DLD1 (cell line): ENCODE data around the gene ZNF664.

Experiments used
- in situ Hi-C: cut with HindIII; loops from 2 replicates; pipeline ENCODE4 v1.10.0; 2017; ENCODE audit warnings: low sequenced_read_pairs

The ZNF664 gene

GRCh38 chr12:124027753-124028554 is 54.9 kb downstream of the ZNF664 start:
- in situ Hi-C loops: no loop called here

- in situ Hi-C loops: no loop called here
These were observed 55.5 kb downstream of the ZNF664 start for GRCh38 chr12:124028555-124028925.

GRCh38 chr12:124030008-124030407 is 57.0 kb downstream of the ZNF664 start:
- in situ Hi-C loops: no loop called here

- in situ Hi-C loops: no loop called here
These were observed 57.5 kb downstream of the ZNF664 start for GRCh38 chr12:124030510-124030909.

GRCh38 chr12:124031058-124031457 is 58.0 kb downstream of the ZNF664 start:
- in situ Hi-C loops: no loop called here

- in situ Hi-C loops: no loop called here
These were observed 59.4 kb downstream of the ZNF664 start for GRCh38 chr12:124032265-124032886.

- in situ Hi-C loops: no loop called here
These were observed 60.8 kb downstream of the ZNF664 start for GRCh38 chr12:124033859-124034258.

GRCh38 chr12:124034297-124034696 is 61.3 kb downstream of the ZNF664 start:
- in situ Hi-C loops: no loop called here

- in situ Hi-C loops: no loop called here
These were observed 62.1 kb downstream of the ZNF664 start for GRCh38 chr12:124035163-124035562.

- in situ Hi-C loops: no loop called here
These were observed 63.2 kb downstream of the ZNF664 start for GRCh38 chr12:124036171-124036598.

GRCh38 chr12:124036657-124037109 is 63.7 kb downstream of the ZNF664 start:
- in situ Hi-C loops: no loop called here

- in situ Hi-C loops: no loop called here
These were observed 64.3 kb downstream of the ZNF664 start for GRCh38 chr12:124037331-124037730.

GRCh38 chr12:124039276-124039675 is 66.3 kb downstream of the ZNF664 start:
- in situ Hi-C loops: no loop called here

- in situ Hi-C loops: no loop called here
These were observed 67.3 kb downstream of the ZNF664 start for GRCh38 chr12:124040291-124040690.

GRCh38 chr12:124040737-124041136 is 67.7 kb downstream of the ZNF664 start:
- in situ Hi-C loops: no loop called here

- in situ Hi-C loops: no loop called here
These were observed 68.9 kb downstream of the ZNF664 start for GRCh38 chr12:124041907-124042306.

GRCh38 chr12:124044021-124044420 is 71.0 kb downstream of the ZNF664 start:
- in situ Hi-C loops: no loop called here

GRCh38 chr12:124044809-124045321 is 71.8 kb downstream of the ZNF664 start:
- in situ Hi-C loops: no loop called here

GRCh38 chr12:124045671-124046455 is 72.8 kb downstream of the ZNF664 start:
- in situ Hi-C loops: no loop called here

- in situ Hi-C loops: no loop called here
These were observed 73.4 kb downstream of the ZNF664 start for GRCh38 chr12:124046456-124046740.

- in situ Hi-C loops: no loop called here
These were observed 74.1 kb downstream of the ZNF664 start for GRCh38 chr12:124047045-124047566.
